Central memory CD8-positive, alpha-beta T cell (primary cell): ENCODE data around the gene SOX1.

Source experiments
- ATAC-seq: fragments of 150-1000 bp; cut with Tn5 transposase; replicated peaks from 2 replicates; pipeline ENCODE4 v1.10.0; 2022; ENCODE audit warnings: mild to moderate bottlenecking, moderate FRiP score, moderate number of reproducible peaks; ENCODE audit not compliant: poor library complexity, severe bottlenecking; ENCODE audit errors: extremely low read depth
- DNase-seq, 2 donors: peaks; one replicate each; pipeline ENCODE4 v3.0.0; 2021; ENCODE audit warnings: low spot score in 2 of 2
- H3K27ac Mint-ChIP-seq: one replicate; pipeline ENCODE4 v1.8.0; 2022; ENCODE audit warnings: low read depth, mild to moderate bottlenecking, moderate library complexity, mixed read lengths
- H3K27me3 Mint-ChIP-seq: one replicate; pipeline ENCODE4 v1.8.0; 2022; ENCODE audit warnings: mixed read lengths
- H3K36me3 Mint-ChIP-seq: one replicate; pipeline ENCODE4 v1.8.0; 2022; ENCODE audit warnings: mild to moderate bottlenecking, moderate library complexity, mixed read lengths; ENCODE audit not compliant: insufficient read depth
- H3K4me1 Mint-ChIP-seq: one replicate; pipeline ENCODE4 v1.8.0; 2022; ENCODE audit warnings: mixed read lengths
- H3K4me3 Mint-ChIP-seq: one replicate; pipeline ENCODE4 v1.8.0; 2022; ENCODE audit warnings: mild to moderate bottlenecking, moderate library complexity, mixed read lengths
- H3K9me3 Mint-ChIP-seq: one replicate; pipeline ENCODE4 v1.8.0; 2022; ENCODE audit warnings: mixed read lengths

Gene SOX1

GRCh38 chr13:112069845-112070251, 2.9 kb downstream of the SOX1 start:
- no peaks in the 10 kb centered on the region for H3K9me3 Mint-ChIP-seq
- peaks cover 1% of the 10 kb centered on the region for H3K36me3 Mint-ChIP-seq
- no peak overlapping the region for H3K4me3 Mint-ChIP-seq

GRCh38 chr13:112071102-112071722, 4.3 kb downstream of the SOX1 start:
- no peak overlapping the region for H3K4me3 Mint-ChIP-seq
- peaks cover 1% of the 10 kb centered on the region for H3K36me3 Mint-ChIP-seq
- H3K27ac Mint-ChIP-seq = no peak overlapping the region
- no peaks in the 10 kb centered on the region for H3K4me1 Mint-ChIP-seq
- DNase-seq (no peak), ATAC-seq (no peak)
- H3K27me3 Mint-ChIP-seq = peaks cover 65% of the 10 kb centered on the region
- H3K9me3 Mint-ChIP-seq = no peaks in the 10 kb centered on the region

More at GRCh38 chr13:112069845-112070251, 2.9 kb downstream of the SOX1 start:
- ATAC-seq (no peak), DNase-seq (no peak)
- H3K27me3 Mint-ChIP-seq = peaks cover 61% of the 10 kb centered on the region
- H3K4me1 Mint-ChIP-seq = no peaks in the 10 kb centered on the region
- H3K27ac Mint-ChIP-seq = no peak overlapping the region

GRCh38 chr13:112071723-112072533, 5.0 kb downstream of the SOX1 start:
- DNase-seq (no peak), ATAC-seq (no peak)
- H3K27me3 Mint-ChIP-seq = peaks cover 72% of the 10 kb centered on the region
- no peaks in the 10 kb centered on the region for H3K9me3 Mint-ChIP-seq
- H3K36me3 Mint-ChIP-seq = peaks cover 1% of the 10 kb centered on the region
- H3K27ac Mint-ChIP-seq = no peak overlapping the region
- H3K4me1 Mint-ChIP-seq = no peaks in the 10 kb centered on the region
- H3K4me3 Mint-ChIP-seq = no peak overlapping the region

GRCh38 chr13:112072534-112073244, 5.7 kb downstream of the SOX1 start:
- no peak for DNase-seq
- peaks cover 72% of the 10 kb centered on the region for H3K27me3 Mint-ChIP-seq
- no peak overlapping the region for H3K27ac Mint-ChIP-seq
- ATAC-seq = no peak
- H3K4me3 Mint-ChIP-seq = no peak overlapping the region
- H3K36me3 Mint-ChIP-seq = peaks cover 1% of the 10 kb centered on the region
- H3K9me3 Mint-ChIP-seq = no peaks in the 10 kb centered on the region
- no peaks in the 10 kb centered on the region for H3K4me1 Mint-ChIP-seq

- peaks cover 1% of the 10 kb centered on the region for H3K36me3 Mint-ChIP-seq
- H3K27ac Mint-ChIP-seq = no peak overlapping the region
- no peak overlapping the region for H3K4me3 Mint-ChIP-seq
- no peak for ATAC-seq
- no peaks in the 10 kb centered on the region for H3K4me1 Mint-ChIP-seq
- no peak for DNase-seq
- H3K9me3 Mint-ChIP-seq = no peaks in the 10 kb centered on the region
- H3K27me3 Mint-ChIP-seq = peaks cover 72% of the 10 kb centered on the region
Observed at GRCh38 chr13:112073245-112074138, 6.5 kb downstream of the SOX1 start.

GRCh38 chr13:112074139-112074865, 7.4 kb downstream of the SOX1 start:
- H3K27me3 Mint-ChIP-seq = peaks cover 67% of the 10 kb centered on the region

GRCh38 chr13:112077729-112078128, 10.8 kb downstream of the SOX1 start:
- DNase-seq (no peak), ATAC-seq (no peak)
- H3K27ac Mint-ChIP-seq = no peak overlapping the region
- no peak overlapping the region for H3K4me3 Mint-ChIP-seq
- no peaks in the 10 kb centered on the region for H3K9me3 Mint-ChIP-seq
- H3K36me3 Mint-ChIP-seq = no peaks in the 10 kb centered on the region
- peaks cover 38% of the 10 kb centered on the region for H3K27me3 Mint-ChIP-seq
- H3K4me1 Mint-ChIP-seq = no peaks in the 10 kb centered on the region

More at GRCh38 chr13:112074139-112074865, 7.4 kb downstream of the SOX1 start:
- no peaks in the 10 kb centered on the region for H3K4me1 Mint-ChIP-seq
- no peak overlapping the region for H3K27ac Mint-ChIP-seq
- DNase-seq (no peak), ATAC-seq (no peak)
- no peaks in the 10 kb centered on the region for H3K9me3 Mint-ChIP-seq
- H3K4me3 Mint-ChIP-seq = no peak overlapping the region
- peaks cover 1% of the 10 kb centered on the region for H3K36me3 Mint-ChIP-seq

GRCh38 chr13:112078216-112078615, 11.3 kb downstream of the SOX1 start:
- H3K4me3 Mint-ChIP-seq = no peak overlapping the region
- H3K27ac Mint-ChIP-seq = no peak overlapping the region
- H3K9me3 Mint-ChIP-seq = peaks cover under 1% of the 10 kb centered on the region
- H3K36me3 Mint-ChIP-seq = no peaks in the 10 kb centered on the region
- H3K27me3 Mint-ChIP-seq = peaks cover 37% of the 10 kb centered on the region
- no peak for ATAC-seq
- no peak for DNase-seq
- no peaks in the 10 kb centered on the region for H3K4me1 Mint-ChIP-seq

GRCh38 chr13:112078879-112079531, 12.1 kb downstream of the SOX1 start:
- H3K36me3 Mint-ChIP-seq = no peaks in the 10 kb centered on the region
- H3K27me3 Mint-ChIP-seq = peaks cover 30% of the 10 kb centered on the region
- no peak for ATAC-seq
- no peak overlapping the region for H3K27ac Mint-ChIP-seq
- no peak overlapping the region for H3K4me3 Mint-ChIP-seq
- H3K4me1 Mint-ChIP-seq = no peaks in the 10 kb centered on the region
- DNase-seq = no peak
- H3K9me3 Mint-ChIP-seq = peaks cover 8% of the 10 kb centered on the region

- no peak overlapping the region for H3K27ac Mint-ChIP-seq
- no peaks in the 10 kb centered on the region for H3K4me1 Mint-ChIP-seq
- H3K9me3 Mint-ChIP-seq = peaks cover 14% of the 10 kb centered on the region
- ATAC-seq (no peak), DNase-seq (no peak)
- H3K27me3 Mint-ChIP-seq = peaks cover 23% of the 10 kb centered on the region
- no peaks in the 10 kb centered on the region for H3K36me3 Mint-ChIP-seq
- no peak overlapping the region for H3K4me3 Mint-ChIP-seq
Observed at GRCh38 chr13:112079696-112080095, 12.7 kb downstream of the SOX1 start.

GRCh38 chr13:112083971-112084370, 17.0 kb downstream of the SOX1 start:
- no peak overlapping the region for H3K27ac Mint-ChIP-seq
- H3K36me3 Mint-ChIP-seq = no peaks in the 10 kb centered on the region
- peaks cover 20% of the 10 kb centered on the region for H3K9me3 Mint-ChIP-seq
- DNase-seq = no peak
- no peaks in the 10 kb centered on the region for H3K4me1 Mint-ChIP-seq
- ATAC-seq = no peak
- peaks cover 25% of the 10 kb centered on the region for H3K27me3 Mint-ChIP-seq
- no peak overlapping the region for H3K4me3 Mint-ChIP-seq
